Kidney (tissue), 14 donors: ENCODE measurements around the gene TENT5A. TPM values are rescaled to one million over a fixed set of nuclear protein-coding genes. Genes with fewer than 3 reads are reported as not detected.

Source experiments
- DNase-seq, 5 donors: peaks; one replicate each; pipeline ENCODE4 v3.0.0-alpha.2; 2013 to 2020
- FAIRE-seq: peaks from 2 replicates; lab custom pipeline; 2012; peaks lifted over from hg19 to GRCh38; lab: Jason Lieb, UNC
- H3K27ac ChIP-seq, 2 donors: one replicate each; pipeline ENCODE4 v1.7.0; 2013; ENCODE audit warnings: low read depth in 2 of 2, low read length in 2 of 2, inconsistent platforms in 1 of 2
- H3K27me3 ChIP-seq: one replicate; pipeline ENCODE4 v1.7.1; 2013; ENCODE audit warnings: low read length, inconsistent platforms; ENCODE audit not compliant: control insufficient read depth, insufficient read depth
- H3K36me3 ChIP-seq, 3 donors: one replicate each; pipeline versions ENCODE4 v1.7.0 to v1.7.1; 2013; ENCODE audit warnings: low read length in 3 of 3, control low read depth in 1 of 3, inconsistent platforms in 1 of 3; ENCODE audit not compliant: insufficient read depth in 3 of 3, control insufficient read depth in 2 of 3
- H3K4me1 ChIP-seq, 3 donors: one replicate each; pipeline versions ENCODE4 v1.7.0 to v1.7.1; 2013; ENCODE audit warnings: low read length in 3 of 3, inconsistent platforms in 1 of 3, low read depth in 1 of 3; ENCODE audit not compliant: control insufficient read depth in 2 of 3, insufficient read depth in 2 of 3
- H3K4me3 ChIP-seq, 3 donors: one replicate each; pipeline versions ENCODE4 v1.7.0 to v1.8.1; 2013; ENCODE audit warnings: low read length in 3 of 3, control low read depth in 1 of 3, inconsistent platforms in 1 of 3
- H3K9ac ChIP-seq, 3 donors: one replicate each; pipeline versions ENCODE4 v1.7.0 to v1.7.1; 2013; ENCODE audit warnings: low read length in 3 of 3, control low read depth in 1 of 3, inconsistent platforms in 1 of 3
- H3K9me3 ChIP-seq, 3 donors: one replicate each; pipeline versions ENCODE4 v1.7.0 to v1.7.1; 2013; ENCODE audit warnings: low read length in 3 of 3, control low read depth in 1 of 3, inconsistent platforms in 1 of 3; ENCODE audit not compliant: control insufficient read depth in 2 of 3, insufficient read depth in 1 of 3
- CTCF ChIP-seq: IDR thresholded peaks from 3 replicates; pipeline ENCODE4 v1.5.1; 2012; ENCODE audit warnings: mild to moderate bottlenecking, moderate library complexity, borderline replicate concordance; ENCODE audit not compliant: insufficient read depth; ENCODE audit errors: extremely low read depth
- intact Hi-C: fragments of 100-400 bp; cut with DNase I; formaldehyde crosslinking; loops from one replicate; pipeline ENCODE4 v1.11.1; 2022
- polyA plus RNA-seq: library from polyadenylated mRNA; stranded (reverse); fragments of 350-450 nt; fragmentation: Illumina TruSeq; extraction: RNeasy Lipid Tissue Mini Kit (QIAGEN cat#74804); gene quantifications from one replicate; pipeline ENCODE4 v1.2.3, GENCODE V29; 2014; ENCODE audit warnings: low read depth, low replicate concordance; ENCODE audit not compliant: insufficient read depth
- total RNA-seq: library from RNA; stranded (reverse); fragmentation: NEBNext Ultra II Directional; extraction: Animal tissue kit (Norgen Biotek cat#: 25700); gene quantifications from one replicate; pipeline ENCODE4 v1.2.1, GENCODE V29; 2021
- donor health status: control.
- donor health status: control.
- donor health status: control.
- donor health status: control.
- donor health status: control.
- donor health status: DM: yes; HTN: yes; CAD: no.
- donor health status: Normal renal cell carcinoma (clear cell type).

The TENT5A gene
- total and polyA plus RNA-seq, 2 donors from 2014 or later: 3.2 to 13.4 TPM

- no peak overlapping the region for H3K27ac ChIP-seq
- DNase-seq (peak in 1 of 5 donors; percentile 10), FAIRE-seq (no peak)
- no peak overlapping the region for H3K4me3 ChIP-seq
- H3K36me3 ChIP-seq: no peaks in the 10 kb centered on the region
- H3K9me3 ChIP-seq: no peaks in the 10 kb centered on the region
- no peak for TF ChIP-seq CTCF
- intact Hi-C loops: no loop called here
- no peaks in the 10 kb centered on the region for H3K27me3 ChIP-seq
- no peaks in the 10 kb centered on the region for H3K4me1 ChIP-seq
- no peak overlapping the region for H3K9ac ChIP-seq
Observed at GRCh38 chr6:81799323-81799722, 46.8 kb upstream of the TENT5A start.

GRCh38 chr6:81797591-81797990 lies 45.1 kb upstream of the TENT5A start:
- FAIRE-seq: no peak

GRCh38 chr6:81795890-81796289 lies 43.4 kb upstream of the TENT5A start:
- no peak overlapping the region for H3K27ac ChIP-seq
- DNase-seq: no peak
- FAIRE-seq: no peak
- H3K36me3 ChIP-seq: no peaks in the 10 kb centered on the region
- H3K27me3 ChIP-seq: no peaks in the 10 kb centered on the region
- no peak overlapping the region for H3K9ac ChIP-seq
- H3K4me3 ChIP-seq: no peak overlapping the region
- intact Hi-C loops: no loop called here
- H3K9me3 ChIP-seq: no peaks in the 10 kb centered on the region
- no peak for TF ChIP-seq CTCF
- H3K4me1 ChIP-seq: no peaks in the 10 kb centered on the region

More at GRCh38 chr6:81797591-81797990, 45.1 kb upstream of the TENT5A start:
- Histone ChIP-seq H3K9me3 (no peaks in the 10 kb centered on the region), H3K27ac (no peak overlapping the region), H3K4me3 (no peak overlapping the region), H3K36me3 (no peaks in the 10 kb centered on the region), H3K9ac (no peak overlapping the region), H3K27me3 (no peaks in the 10 kb centered on the region), H3K4me1 (no peaks in the 10 kb centered on the region)
- intact Hi-C loops: no loop called here
- no peak for DNase-seq
- TF ChIP-seq CTCF: no peak
